Ovary (tissue), 3 donors: ENCODE data around the gene ZNF236.

ENCODE experiments used
- CTCF ChIP-seq, 3 donors: fragments of 450-650 bp in 2 of 3; fragments of 200-600 bp in 1 of 3; IDR thresholded peaks; one replicate each; pipeline versions ENCODE4 v1.5.1 to v1.8.0; 2016 to 2022; ENCODE audit warnings: antibody characterized with exemption in 3 of 3, mild to moderate bottlenecking in 1 of 3
- EP300 ChIP-seq: sonication (generic); formaldehyde crosslinking; IDR thresholded peaks from one replicate; pipeline ENCODE4 v1.6.1; 2017; ENCODE audit warnings: antibody characterized with exemption
- POLR2A ChIP-seq: fragments of 450-650 bp; IDR thresholded peaks from one replicate; pipeline ENCODE4 v1.6.1; 2017; ENCODE audit warnings: antibody characterized with exemption, mild to moderate bottlenecking, moderate library complexity
- donor health status: DM: no; HTN: no; CAD: no.

- TF ChIP-seq POLR2A (no peak), CTCF (IDR thresholded peaks at IDR 0.05) (no peak), EP300 (no peak)
These were observed 1.9 kb downstream of the ZNF236 start for GRCh38 chr18:76824145-76824676.
